HEK293T (cell line): ENCODE measurements around the gene EFCAB13.
"Not testable (repeated sequence)": the region's sequence is repeated elsewhere in the genome, so short reads cannot be mapped to it uniquely, and the experiment has no call there.

Experiments
- CTCF ChIA-PET: fragments of 350-600 bp; formaldehyde crosslinking; extraction: SDS; loops from one replicate; lab custom pipeline; 2021; ENCODE audit warnings: antibody characterized with exemption, inconsistent platforms; lab: Yijun Ruan, JAX
- POLR2A ChIA-PET: fragments of 350-600 bp; formaldehyde crosslinking; extraction: SDS; loops from one replicate; lab custom pipeline; 2020; ENCODE audit warnings: antibody characterized with exemption, inconsistent platforms; lab: Yijun Ruan, JAX
- DNase-seq: peaks from one replicate; pipeline ENCODE4 v3.0.0; 2012; ENCODE audit warnings: mixed read lengths; ENCODE audit errors: extremely low spot score
- ARNT ChIP-seq: fragments of 450-650 bp; IDR thresholded peaks from 2 replicates; pipeline ENCODE4 v1.6.1; 2017; ENCODE audit warnings: mild to moderate bottlenecking
- BHLHE40 ChIP-seq: fragments of 450-650 bp; IDR thresholded peaks from 2 replicates; pipeline ENCODE4 v1.6.1; 2016; ENCODE audit warnings: mild to moderate bottlenecking, moderate library complexity, borderline replicate concordance
- CTBP1 ChIP-seq: fragments of 450-650 bp; IDR thresholded peaks from 2 replicates; pipeline ENCODE4 v1.6.1; 2016; ENCODE audit warnings: borderline replicate concordance
- ELF4 ChIP-seq: fragments of 450-650 bp; IDR thresholded peaks from 2 replicates; pipeline ENCODE4 v1.6.1; 2017; ENCODE audit warnings: antibody characterized with exemption
- FOXA1 ChIP-seq: fragments of 450-650 bp; IDR thresholded peaks from 2 replicates; pipeline ENCODE4 v1.6.1; 2016; ENCODE audit warnings: mild to moderate bottlenecking
- HDGF ChIP-seq: fragments of 450-650 bp; IDR thresholded peaks from 2 replicates; pipeline ENCODE4 v1.6.1; 2017; ENCODE audit warnings: antibody characterized with exemption, borderline replicate concordance
- LEF1 ChIP-seq: fragments of 450-650 bp; IDR thresholded peaks from 2 replicates; pipeline ENCODE4 v1.6.1; 2017; ENCODE audit warnings: mild to moderate bottlenecking, borderline replicate concordance
- NFRKB ChIP-seq: fragments of 450-650 bp; IDR thresholded peaks from 2 replicates; pipeline ENCODE4 v1.6.1; 2016; ENCODE audit warnings: mild to moderate bottlenecking, moderate library complexity
- SP1 ChIP-seq: fragments of 450-650 bp; IDR thresholded peaks from 2 replicates; pipeline ENCODE4 v1.6.1; 2017
- SUZ12 ChIP-seq: fragments of 450-650 bp; IDR thresholded peaks from 2 replicates; pipeline ENCODE4 v1.6.1; 2016; ENCODE audit warnings: mild to moderate bottlenecking
- ZNF384 ChIP-seq: fragments of 450-650 bp; IDR thresholded peaks from 2 replicates; pipeline ENCODE4 v1.6.1; 2016
- TF ChIP-seq, protein P1 (sequence below): fragments of 450-650 bp; IDR thresholded peaks from 2 replicates; pipeline ENCODE4 v1.6.1; 2016

The EFCAB13 gene

DNA sequence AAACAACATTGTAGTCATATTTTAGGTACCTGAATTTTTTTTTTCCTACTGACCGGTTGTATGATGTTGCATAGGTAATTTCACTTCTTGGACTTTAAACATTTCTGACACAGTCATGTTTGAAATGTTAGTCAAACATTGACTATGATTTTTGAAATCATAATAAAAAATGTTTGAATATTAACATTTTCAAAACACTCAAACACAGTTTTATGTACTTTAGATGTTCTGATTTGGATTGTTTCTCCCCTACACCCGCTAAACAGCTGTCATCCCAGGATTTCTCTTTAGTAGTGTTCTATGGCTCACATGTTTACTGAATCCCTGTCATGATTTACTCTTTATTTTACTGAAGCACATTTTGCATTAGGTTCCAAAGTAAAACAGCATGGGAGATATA lies 104.2 kb downstream of the EFCAB13 start:
- ChIA-PET CTCF (interaction anchor here (0.7 kb wide), 1 partner anchor 271 kb away, joined by 4 read pairs; no protein-coding TSS in a partner anchor), POLR2A (no interaction called here)
- no peak for DNase-seq
- TF ChIP-seq BHLHE40 = no peak
- no peak for TF ChIP-seq LEF1
- TF ChIP-seq, protein P1, sequence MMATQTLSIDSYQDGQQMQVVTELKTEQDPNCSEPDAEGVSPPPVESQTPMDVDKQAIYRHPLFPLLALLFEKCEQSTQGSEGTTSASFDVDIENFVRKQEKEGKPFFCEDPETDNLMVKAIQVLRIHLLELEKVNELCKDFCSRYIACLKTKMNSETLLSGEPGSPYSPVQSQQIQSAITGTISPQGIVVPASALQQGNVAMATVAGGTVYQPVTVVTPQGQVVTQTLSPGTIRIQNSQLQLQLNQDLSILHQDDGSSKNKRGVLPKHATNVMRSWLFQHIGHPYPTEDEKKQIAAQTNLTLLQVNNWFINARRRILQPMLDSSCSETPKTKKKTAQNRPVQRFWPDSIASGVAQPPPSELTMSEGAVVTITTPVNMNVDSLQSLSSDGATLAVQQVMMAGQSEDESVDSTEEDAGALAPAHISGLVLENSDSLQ = no peak

DNA sequence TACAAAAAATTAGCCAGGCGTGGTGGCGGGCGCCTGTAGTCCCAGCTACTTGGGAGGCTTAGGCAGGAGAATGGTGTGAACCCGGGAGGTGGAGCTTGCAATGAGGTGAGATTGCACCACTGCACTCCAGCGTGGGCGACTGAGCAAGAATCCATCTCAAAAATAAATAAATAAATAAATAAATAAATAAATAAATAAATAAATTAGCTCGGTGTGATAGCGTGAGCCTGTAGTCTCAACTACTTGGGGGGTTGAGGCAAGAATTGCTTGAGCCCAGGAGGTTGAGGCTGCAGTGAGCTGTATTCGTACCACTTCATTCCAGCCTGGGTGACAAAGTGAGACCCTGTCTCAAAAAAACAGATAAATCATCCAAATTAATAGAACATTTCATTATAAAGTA lies 108.5 kb downstream of the EFCAB13 start:
- DNase-seq, POLR2A ChIA-PET, CTCF ChIA-PET: not testable (repeated sequence)

DNA sequence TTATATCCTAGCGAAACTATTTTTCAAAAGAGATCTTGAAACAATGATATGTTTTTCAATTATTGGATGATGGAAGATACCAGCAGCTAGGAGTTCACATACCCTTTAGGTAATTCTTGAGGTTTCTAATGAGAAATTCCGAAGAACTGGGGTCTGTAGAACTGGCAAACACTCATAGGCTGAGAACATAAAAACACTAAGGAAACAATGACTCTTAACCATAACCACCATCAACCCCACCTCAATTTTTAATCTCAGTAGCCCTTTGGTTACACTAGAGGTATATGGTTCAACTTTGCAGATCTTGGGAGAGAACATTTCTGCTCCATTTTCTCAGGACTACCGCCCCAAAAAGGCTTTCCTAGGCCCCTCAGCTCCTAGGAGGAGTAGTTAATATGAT lies 141.4 kb downstream of the EFCAB13 start:
- no peak for DNase-seq
- TF ChIP-seq ZNF384 = no peak
- TF ChIP-seq NFRKB = no peak
- TF ChIP-seq ELF4 = no peak
- TF ChIP-seq SP1 = no peak
- no peak for TF ChIP-seq CTBP1
- no peak for TF ChIP-seq ARNT
- TF ChIP-seq SUZ12 = no peak
- POLR2A ChIA-PET = no interaction called here
- CTCF ChIA-PET = no interaction called here

DNA sequence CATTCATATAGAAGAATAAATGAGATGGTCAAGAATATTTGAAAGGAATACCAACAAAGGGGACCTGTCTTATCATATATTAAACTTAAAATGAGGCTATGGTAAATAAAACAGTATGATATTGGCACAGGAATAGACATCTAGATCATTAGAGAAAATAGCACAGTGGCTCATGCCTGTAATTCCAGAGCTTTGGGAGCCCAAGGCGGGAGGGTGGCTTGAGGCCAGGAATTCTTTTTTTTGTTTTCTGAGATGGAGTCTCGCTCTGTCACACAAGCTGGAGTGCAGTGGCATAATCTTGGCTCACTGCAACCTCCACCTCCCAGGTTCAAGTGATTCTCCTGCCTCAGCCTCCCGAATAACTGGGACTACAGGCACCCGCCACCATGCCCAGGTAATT lies 143.2 kb downstream of the EFCAB13 start:
- CTCF ChIA-PET, POLR2A ChIA-PET, DNase-seq: not testable (repeated sequence)

DNA sequence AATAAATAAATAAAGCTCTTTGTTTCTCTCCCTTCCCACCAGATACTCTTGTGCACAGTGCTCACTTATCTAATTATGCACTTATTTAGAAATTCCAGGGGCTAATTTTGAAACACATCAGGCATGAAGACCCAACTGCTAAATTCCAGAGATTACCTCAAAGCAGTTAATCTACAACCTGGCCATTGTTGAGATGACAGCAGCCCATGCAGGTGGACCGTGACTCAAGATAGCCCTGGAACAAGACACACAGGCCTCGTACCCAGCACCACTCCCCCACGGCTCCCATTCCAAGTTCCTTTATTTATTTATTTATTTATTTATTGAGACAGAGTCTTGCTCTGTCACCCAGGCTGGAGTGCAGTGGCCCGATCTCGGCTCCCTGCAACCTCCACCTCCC lies 147.1 kb downstream of the EFCAB13 start:
- no peak for DNase-seq
- ChIA-PET POLR2A (no interaction called here), CTCF (interaction anchor here (0.6 kb wide), 1 partner anchor 144 kb away, joined by 6 read pairs; no protein-coding TSS in a partner anchor)
- TF ChIP-seq ARNT (no peak), FOXA1 (no peak), HDGF (no peak), CTBP1 (no peak)
- TF ChIP-seq, protein P1 = no peak

DNA sequence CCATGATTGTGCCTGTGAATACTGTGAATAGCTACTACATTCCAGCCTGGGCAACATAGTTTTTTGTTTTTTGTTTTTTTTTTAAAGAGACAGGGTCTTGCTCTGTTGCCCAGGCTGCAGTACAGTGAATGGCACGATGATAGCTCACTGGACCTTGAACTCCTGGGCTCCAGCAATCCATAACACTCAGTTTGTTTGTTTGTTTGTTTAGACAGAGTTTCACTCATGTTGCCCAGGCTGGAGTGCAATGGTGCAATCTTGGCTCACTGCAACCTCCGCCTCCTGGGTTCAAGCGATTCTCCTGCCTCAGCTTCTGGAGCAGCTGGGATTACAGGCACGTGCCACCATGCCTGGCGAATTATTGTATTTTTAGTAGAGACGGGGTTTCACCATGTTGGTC lies 148.3 kb downstream of the EFCAB13 start:
- CTCF ChIA-PET, DNase-seq, POLR2A ChIA-PET: not testable (repeated sequence)
